ENCODE results near the gene WSCD1.

WSCD1 gene

DNA sequence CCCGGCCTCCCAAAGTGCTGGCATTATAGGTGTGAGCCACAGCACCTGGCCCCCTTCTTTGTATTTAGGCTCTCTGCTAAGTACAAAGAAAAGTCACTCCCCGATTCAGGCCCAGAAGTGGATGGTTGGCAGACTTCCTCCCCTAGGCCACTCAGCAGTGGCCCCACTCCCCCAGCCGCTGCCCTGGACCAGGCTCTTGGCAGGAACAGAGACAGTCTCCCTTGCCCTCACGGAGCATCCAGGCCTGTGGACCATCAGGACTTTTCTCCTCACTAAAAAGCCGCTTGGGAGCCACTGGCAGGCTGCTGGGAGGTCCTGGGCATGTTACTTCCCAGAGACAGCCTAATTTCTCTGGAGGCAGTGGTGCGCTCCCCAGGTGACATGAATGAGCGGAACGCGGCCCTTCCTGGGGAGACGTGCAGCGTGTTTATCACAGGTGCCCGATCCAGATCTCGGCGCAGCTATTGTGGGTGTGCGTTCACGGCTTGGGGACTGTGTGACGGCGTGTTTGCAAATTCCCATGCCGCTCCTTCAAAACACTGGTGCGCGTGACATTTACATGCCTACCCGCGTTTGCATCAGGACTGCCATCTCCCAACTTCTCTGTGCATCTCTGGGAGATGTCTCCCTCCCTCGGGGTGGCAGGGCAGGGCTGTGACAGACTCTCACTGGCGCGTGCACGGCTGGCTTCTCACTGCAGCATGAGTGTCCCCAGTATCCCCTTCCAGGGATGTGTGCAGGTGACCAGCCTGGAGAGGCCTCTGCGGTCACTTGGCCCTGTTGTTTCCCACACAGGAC is 16.6 kb downstream of the WSCD1 start:
- DNase-seq (no peak), ATAC-seq (no peak)

DNA sequence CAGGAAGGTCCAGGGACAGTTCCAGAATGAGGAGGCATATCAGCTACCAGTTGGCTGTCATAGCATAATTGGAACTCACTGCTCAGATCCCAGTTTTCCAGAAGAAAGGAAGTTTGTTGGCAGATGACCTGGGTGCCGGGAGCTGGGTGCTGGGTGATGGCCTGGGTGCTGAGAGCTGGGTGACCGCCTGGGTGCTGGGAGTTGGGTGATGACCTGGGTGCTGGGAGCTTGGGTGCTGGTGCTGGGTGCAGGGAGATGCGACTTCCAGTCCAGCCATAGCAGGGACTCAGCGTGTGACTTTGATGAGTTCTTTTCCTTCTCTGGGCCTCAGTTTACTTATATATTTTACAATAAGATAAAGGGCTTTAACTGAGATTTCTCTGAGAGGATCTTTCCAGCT is 18.0 kb downstream of the WSCD1 start:
- DNase-seq, result no peak

DNA sequence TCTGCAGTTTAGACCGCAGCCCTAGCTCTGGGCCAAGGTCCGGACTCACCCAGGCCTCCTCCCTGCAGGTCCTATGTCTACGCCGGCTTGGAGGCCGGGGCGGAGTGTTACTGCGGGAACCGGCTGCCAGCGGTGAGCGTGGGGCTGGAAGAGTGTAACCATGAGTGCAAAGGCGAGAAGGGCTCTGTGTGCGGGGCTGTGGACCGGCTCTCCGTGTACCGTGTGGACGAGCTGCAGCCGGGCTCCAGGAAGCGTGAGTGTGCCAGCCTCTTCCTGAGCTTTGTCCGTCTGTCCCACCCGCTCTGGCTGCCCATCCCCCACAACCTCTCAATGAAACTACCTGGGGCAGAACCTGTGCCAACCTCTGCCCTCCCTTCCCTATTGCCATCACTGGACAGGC is 20.1 kb downstream of the WSCD1 start:
- DNase-seq, result no peak

More for the DNA sequence above, 18.0 kb downstream of the WSCD1 start:
- no peak for ATAC-seq

DNA sequence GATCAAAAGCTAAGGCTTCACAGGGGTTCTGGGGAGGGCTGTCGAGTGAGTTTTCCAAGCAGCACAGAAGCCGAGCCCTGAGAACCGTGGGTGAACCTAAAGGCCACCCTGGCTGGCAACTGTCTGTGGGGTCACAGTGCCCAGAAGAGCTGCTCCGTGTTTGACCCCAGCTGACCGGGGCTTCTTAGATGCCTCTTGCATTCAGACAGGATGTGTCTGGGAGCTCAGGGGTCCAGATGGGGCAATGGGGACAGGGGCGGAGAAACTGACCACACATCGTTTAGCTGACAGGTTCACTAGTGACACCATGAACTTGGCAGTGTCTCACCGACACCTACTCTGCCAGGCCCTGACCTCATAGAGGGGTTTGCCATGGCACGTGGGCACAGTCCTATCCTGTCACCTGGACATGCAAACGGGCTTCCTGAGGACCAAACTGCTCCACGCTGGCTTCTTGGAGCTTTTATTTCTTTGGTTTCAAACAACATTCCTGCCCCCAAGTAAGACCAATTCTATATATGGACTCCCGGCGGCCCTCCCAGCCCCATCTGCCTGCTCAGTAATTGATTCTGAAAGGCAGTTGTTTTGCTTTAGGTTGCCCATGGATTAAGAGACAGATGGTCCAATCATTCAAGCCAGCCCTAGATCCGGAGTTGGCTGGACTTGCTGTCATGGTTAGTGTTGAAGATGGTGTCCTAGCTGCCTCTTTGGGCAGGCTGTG is 22.2 kb downstream of the WSCD1 start:
- DNase-seq (no peak), ATAC-seq (no peak)

More for the DNA sequence above, 20.1 kb downstream of the WSCD1 start:
- no peak for ATAC-seq

DNA sequence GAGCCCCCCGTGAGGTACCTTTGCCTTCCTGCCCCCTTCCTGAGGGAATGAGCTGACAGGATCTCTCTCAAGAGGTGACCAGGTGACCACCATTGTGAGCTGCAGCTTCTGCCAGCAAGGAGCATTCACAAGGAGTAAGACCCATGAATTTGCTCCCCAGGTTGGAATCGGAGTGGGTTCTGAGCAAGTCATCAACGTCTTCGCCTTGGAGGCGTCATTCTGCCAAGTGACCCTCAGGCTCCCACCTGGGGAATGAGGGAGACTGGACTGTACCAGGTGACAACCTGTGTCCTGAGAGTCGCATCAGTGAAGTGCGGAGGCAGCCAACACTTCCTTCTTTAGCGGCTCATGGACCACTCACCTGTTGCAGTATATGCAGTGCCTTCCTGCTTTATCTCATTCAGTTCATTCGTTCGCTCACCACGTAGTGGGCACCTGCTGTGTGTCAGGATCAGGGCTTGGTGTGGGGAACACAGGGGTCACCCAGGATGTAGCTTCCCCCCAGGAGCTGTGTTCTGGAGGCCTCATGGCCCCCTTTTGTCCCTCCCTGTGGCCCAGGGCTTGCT is 22.8 kb downstream of the WSCD1 start:
- ATAC-seq (no peak), DNase-seq (no peak)

DNA sequence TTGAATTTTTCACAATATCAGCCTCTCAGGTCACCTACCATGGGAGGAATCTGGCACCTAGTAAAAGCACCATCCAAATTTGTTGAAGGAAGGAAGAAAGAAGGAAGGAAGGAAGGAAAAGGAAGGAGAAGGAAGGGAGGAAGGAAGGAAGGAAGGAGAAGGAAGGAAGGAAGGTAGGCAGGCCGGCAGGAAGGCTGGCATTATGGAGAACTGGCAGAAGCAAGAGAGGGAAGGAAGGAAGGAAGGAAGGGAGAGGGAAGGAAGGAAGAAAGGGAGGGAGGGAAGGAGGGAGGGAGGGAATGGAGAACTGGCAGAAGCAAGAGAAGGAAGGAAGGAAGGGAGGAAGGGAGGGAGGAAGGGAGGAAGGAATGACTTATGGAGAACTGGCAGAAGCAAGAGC is 24.3 kb downstream of the WSCD1 start:
- ATAC-seq, result no peak
- no peak for DNase-seq

DNA sequence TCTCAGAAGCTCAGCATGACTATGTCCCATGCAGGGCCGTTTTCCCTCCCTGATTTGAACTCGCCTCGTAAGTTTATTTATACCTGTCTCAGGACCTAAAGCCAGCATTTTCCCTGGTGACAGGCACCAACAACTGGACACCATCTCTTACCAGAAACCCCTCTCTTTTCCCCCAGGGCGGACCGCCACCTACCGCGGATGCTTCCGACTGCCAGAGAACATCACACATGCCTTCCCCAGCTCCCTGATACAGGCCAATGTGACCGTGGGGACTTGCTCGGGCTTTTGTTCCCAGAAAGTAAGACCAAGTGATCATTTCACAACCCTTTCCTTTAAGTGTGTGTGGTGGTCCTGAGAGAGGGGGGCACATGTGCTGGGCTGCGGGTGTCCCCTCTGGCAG is 24.7 kb downstream of the WSCD1 start:
- DNase-seq (no peak), ATAC-seq (no peak)

DNA sequence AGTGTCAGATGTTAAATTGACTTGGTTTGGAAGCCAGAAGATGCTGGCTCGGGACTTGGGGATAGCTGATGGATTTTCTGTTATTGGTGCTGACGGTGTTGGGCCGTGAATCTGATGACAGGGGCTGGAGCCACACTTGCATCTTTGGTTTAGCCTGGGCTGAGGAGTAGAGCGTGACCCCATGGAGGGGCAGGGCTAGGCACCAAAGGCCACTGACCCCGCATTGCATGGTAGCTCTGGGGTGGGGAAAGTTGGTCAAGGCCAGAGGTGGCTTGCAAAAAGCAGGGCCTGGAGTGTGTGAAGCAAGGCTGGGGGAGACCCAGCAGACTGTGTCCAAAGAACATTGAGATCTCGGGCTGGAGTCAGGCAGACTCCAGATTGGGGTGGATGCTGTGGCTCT is 25.3 kb downstream of the WSCD1 start:
- no peak for DNase-seq
- ATAC-seq, result no peak

DNA sequence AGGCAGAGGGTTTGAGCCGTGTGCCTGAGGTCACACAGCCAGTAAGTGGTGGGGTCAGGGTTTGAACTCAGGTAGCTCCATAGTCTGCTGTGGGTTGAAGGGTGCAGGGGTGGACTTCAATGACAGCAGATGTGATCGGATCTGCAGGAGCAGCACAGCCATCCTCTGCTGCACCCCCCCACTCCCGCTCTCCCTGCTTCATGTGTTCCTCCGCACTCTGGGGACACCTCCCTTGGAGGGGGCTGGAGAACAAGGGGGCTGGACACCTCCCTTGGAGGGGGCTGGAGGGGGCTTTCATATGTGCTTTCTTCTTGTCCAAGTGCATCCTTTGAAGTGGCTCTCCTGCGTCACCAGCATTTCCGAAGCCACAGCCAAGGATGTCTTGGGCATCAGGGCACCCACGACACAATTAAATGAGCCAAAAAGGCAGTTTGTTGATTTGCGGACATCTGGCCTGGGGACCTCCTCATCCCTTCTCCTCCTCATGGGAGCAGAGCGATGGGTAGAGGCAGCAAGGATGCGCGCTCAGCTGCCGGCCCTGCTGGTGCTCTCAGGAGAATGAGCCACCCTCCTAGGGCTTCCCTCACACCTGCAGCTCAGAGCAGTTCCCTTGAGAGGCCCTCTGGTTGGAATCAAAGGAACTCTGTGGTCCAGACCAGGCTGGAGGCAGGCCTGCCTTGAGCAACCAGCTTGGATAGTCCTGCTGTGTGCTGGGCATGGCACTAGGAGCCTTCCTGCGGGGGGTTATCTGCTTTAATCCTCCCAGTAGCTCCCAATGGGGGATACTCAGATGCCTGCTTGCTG is 26.2 kb downstream of the WSCD1 start:
- DNase-seq (no peak), ATAC-seq (no peak)

DNA sequence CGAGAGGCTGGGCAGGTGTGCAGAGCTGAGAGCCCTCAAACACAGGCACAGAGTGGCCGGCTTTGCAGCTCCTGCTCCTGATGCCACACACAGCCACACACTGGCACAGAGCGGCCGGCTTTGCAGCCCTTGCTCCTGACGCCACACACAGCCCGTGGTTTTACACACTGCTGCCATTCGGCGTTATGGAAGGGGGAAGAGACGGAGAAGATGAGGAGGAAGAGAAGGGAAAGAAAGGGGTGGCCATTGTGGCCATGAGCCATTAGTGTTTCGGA is 26.8 kb downstream of the WSCD1 start:
- ATAC-seq (no peak), DNase-seq (no peak)

DNA sequence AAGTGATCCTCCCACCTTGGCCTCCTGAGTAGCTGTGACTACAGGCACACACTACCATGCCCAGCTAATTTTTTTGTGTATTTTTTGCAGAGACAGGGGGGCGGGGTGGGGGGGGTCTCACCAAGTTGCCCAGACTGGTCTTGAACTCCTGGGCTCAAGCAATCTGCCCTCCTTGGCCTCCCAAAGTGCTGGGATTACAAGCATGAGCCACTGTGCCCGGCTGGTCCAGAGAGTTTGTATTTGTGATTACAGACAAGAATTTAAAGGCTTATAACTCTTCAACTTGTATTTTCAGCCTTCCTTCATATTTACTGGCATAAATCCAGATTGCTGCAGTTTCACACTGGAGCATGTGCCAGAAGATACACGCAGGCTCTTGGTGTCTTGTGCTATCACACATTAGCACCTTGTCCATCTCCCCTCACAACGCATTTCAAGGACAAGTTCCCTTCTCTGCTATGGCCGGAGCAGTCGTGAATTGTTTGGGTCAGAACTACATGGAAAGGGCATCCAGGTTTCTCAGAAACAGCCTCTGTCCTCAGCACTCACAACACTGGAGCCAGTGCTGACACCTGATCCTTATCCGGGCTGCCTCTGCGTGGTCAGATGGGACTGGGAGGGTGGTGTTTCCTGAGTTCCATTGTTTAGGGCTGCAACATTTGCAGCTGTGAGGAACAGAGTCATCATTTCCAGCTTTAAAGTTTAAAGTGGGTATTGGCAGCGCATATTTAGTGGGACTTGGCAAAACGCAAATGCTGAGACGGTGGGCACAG is 28.1 kb downstream of the WSCD1 start:
- ATAC-seq (no peak), DNase-seq (no peak)

DNA sequence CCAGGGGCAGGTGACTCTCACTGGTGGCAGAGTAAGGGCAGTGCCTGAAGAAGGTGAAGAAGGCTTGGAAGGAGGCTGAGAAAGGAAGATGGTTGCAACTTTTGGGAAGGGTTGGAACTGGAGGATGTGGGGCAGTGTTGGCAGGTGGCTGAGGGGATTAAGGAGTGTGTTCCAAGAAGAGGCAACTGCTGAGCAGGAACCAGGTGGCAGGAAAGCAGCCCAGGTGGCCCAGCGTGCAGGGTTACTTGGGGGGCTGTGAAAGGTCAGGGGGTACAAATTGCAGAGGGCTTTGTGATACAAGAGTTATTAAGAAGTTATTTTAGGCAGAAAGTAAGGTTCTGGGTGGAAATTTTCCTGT is 28.6 kb downstream of the WSCD1 start:
- ATAC-seq (no peak), DNase-seq (no peak)

DNA sequence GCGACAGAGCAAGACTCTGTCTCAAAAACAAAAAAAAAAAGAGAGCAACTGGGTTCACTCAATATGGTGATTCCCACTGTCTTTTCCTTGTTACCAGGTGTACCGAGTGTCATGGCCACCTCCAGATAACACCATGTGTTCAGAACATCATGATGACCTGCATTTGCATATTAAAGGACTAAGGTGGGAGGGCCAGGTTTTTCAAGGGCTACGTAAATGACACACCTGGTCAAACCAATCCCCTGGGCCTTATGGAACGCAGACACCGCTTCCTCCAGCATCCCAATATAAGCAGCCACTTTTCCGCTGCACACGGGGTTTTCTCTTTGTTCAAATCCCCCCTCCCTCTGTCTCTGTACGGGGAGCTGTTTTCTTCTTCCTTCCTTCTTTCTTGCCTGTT is 29.3 kb downstream of the WSCD1 start:
- DNase-seq (no peak), ATAC-seq (no peak)

DNA sequence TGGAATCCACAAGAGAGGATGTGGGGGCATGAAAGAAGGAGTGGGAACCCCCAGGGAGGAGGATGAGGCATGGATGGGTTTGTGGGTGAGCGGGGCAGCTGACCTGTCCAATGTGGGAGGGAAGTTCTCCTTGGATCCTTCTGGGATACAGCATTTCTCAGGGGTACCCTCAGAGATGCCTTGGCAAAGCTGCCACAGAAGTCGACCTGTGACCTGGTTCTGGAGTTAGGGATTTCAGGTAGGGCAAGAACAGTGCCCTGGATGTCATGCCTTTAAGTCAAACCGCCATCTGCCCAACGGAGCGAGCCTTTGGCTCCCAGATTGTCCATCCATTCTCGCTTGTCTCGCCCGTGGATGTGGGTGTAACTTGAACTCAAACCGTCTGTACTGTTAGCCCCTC is 30.0 kb downstream of the WSCD1 start:
- no peak for DNase-seq
- ATAC-seq, result no peak

DNA sequence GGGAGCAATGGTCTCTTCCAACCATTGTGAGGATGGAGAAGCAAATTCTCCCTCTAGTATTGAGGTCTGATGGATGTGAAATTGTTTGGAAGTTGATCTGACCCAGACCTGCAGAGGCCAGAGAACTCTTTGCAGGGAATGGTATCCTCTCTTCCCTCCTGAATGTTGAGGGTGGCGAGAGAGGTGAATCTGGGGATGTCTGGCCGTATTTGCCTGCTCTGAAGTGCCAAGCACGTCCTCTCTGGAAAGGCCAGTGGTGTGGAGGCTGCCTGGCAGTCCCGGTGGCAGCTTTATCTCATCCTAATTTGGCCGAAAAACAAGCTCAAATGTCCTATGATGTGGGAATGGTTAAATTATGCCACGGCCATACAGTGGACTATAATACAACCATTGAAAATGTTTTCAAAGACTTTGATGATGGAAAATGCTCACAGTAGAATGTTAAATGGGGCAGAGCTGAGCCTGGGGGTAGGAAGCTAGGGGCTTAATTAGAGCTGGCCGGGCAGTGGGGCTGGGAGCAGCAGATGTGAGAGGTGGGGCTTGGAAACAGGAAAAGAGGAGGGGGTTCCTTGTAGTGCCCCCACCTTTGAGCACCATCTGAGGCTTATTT is 30.8 kb downstream of the WSCD1 start:
- no peak for ATAC-seq

DNA sequence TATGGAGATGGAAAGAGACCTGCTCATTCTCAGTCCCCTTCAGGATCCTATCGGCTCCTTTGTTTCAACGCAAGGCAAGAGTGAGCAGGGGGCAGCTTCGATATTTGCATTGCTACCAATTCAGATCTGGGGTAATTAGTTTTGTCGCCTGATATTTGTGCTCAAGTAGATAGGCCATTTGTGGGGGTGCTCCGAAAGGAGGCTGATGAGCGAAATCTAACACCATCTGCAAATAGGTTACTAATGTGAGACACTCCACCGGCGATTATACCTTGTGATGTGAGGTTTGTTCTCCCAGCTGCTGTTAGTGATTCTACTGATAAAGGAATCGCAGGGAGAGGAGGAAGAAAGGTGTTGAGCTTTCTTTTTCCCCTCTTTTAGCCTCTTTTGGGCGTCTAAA is 31.5 kb downstream of the WSCD1 start:
- ATAC-seq (no peak), DNase-seq (no peak)

More for the DNA sequence above, 30.8 kb downstream of the WSCD1 start:
- DNase-seq, result no peak

DNA sequence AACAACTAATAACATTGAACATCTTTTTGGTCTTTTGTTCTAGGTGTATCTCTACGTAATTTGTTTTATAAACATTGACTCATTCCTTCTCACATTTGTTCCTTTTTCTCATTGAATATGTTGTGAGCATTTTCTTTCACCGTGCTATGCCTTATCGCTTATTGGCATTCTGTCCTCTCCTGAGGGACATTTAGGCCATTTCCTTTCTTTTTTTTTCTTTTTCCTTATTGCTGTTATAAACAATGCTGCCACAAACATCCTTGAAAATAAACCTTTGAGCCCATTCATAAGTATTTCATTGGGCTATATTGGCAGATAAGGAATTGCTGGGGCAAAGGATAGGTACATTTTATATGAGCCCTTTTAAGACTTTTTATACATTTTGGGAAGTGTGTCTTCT is 32.4 kb downstream of the WSCD1 start:
- DNase-seq, result no peak
- no peak for ATAC-seq

DNA sequence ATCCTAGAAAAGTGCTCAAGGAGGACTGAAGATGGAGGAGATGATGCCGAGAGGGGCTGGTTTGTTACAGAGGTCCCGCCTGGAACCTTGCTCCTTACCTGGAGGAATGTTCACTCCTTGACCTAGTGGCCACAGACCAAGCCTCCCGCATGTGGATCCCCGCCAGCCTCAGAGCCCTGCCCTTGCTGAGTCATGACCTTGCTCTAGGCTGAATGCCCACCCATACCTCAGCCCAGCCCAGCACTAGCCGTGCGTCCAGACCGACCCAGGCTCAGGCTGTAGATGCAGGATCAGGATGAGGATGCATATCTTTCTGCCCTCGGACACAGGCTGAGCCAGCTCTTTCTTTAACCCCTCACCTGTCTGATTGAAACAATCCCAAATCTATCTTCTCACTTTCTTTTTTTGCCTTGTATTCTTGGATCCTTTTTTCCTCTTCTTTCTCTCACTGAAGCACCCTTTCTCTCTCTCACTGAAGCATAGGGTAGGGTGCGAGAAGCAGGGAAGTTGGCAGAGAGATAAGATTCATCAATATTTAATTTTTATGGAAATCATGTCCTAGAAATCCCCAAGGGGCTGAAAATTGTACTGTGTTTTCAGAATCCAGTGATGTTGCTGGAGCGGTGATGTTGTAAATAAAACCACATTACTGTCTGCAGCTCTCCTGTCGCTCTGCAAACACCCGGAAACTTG is 34.9 kb downstream of the WSCD1 start:
- ATAC-seq, result no peak

DNA sequence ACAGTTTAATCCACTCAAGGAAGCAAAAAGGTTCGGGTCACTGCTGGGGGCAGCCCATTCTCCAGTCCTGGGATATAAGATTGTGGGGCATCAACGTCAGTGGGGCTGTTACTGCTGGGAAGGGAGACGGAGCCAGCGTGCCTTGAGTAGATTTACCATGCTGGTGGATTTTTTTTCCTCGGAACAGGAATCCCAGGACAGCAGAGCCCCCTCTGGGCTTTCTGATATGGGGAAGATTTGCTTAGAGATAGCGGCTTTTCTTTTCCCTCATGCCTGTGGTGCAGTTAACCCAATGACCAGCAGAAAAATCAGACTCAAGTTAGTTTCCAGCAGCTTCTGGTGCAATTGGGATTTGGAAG is 35.4 kb downstream of the WSCD1 start:
- DNase-seq (no peak), ATAC-seq (no peak)

More for the DNA sequence above, 34.9 kb downstream of the WSCD1 start:
- DNase-seq, result no peak

DNA sequence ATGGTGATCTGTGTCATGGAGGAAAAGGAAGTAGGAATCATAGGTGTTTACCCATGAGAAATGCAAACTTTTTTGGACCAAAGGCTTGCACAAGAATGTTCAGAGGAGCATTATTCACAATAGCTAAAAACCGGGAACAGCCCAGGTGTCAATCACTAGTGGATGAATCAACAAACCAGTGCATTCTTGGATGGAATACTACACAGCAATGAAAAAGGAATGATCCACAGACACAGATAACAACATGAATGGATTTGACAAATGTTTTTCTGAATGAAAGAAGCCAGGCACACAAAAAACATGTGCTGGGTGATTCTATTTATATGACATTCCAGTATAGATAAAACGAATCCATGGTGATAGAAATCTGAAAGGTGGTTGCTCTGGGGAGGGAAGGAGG is 36.0 kb downstream of the WSCD1 start:
- ATAC-seq, result no peak
- DNase-seq, result no peak

DNA sequence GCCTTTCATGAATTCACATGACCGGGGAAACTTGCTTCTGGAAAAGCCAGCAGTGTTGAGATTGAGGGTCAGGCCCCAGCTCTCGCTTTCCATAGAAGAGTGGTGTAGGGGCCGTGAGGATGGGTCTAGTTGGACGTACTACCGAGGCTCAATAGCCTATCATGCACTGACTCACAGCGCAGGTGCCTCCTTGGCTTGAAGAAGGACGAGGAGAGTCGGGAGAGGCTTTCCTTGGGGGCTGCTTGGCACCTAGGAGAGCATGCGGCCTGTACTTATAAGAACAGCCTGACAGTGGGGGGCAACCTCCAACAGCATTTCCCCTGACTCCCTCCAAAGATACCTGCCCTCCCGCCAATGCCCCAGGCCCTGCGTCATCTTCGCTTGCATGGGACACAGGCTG is 37.6 kb downstream of the WSCD1 start:
- DNase-seq, result no peak
- ATAC-seq, result no peak
